Activated CD4-positive, CD25-positive, alpha-beta regulatory T cell treated with anti-CD3 and anti-CD28 coated beads, Interleukin-2, amount 50 U/mL, for 16 hours (primary cell): ENCODE data around the gene FRMPD4.
A peak's percentile ranks its signal among the peaks of the same experiment; 100 is the strongest.

ENCODE experiments used
- DNase-seq: peaks from one replicate; pipeline ENCODE4 v3.0.0-alpha.2; 2020; ENCODE audit warnings: low read depth, low spot score

FRMPD4 gene

GRCh38 chrX:12751887-12752286, 613.6 kb downstream of the FRMPD4 start:
- no peak for DNase-seq

GRCh38 chrX:12753366-12753765, 615.1 kb downstream of the FRMPD4 start:
- DNase-seq: no peak

GRCh38 chrX:12758291-12758690, 620.0 kb downstream of the FRMPD4 start:
- DNase-seq: no peak

- DNase-seq: no peak
These were observed 629.6 kb downstream of the FRMPD4 start for GRCh38 chrX:12767856-12768255.

GRCh38 chrX:12768491-12768890, 630.2 kb downstream of the FRMPD4 start:
- DNase-seq: no peak

GRCh38 chrX:12770440-12770839, 632.2 kb downstream of the FRMPD4 start:
- no peak for DNase-seq

- DNase-seq: peak; percentile 37
These were observed 633.3 kb downstream of the FRMPD4 start for GRCh38 chrX:12771445-12772069.
